TTC549 (cell line): ENCODE results near the gene CFAP161.

Source experiments
- FAIRE-seq: peaks from 2 replicates; lab custom pipeline; 2012; peaks lifted over from hg19 to GRCh38; lab: Jason Lieb, UNC

CFAP161 gene

GRCh38 chr15:81185631-81186295 lies 51.7 kb downstream of the CFAP161 start:
- FAIRE-seq: no peak

DNA sequence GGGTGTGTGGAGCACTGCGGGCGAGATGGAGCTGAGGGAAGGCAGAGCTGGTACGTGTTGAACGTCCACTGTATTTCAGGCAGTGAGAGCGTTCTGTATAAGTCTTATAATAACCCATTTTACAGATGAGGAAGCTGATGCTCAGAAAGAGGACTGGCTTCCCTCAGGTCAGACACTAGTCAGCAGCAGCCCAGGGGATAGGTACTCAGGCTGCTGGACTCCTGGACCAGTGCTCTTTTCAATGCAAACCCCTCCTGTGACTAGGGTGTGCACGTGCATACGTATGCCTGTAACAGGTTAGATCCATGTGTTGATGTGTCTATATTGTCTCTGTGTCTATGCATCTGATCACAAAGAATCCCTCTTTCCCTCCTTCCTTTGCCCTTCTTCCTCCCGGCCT lies 54.3 kb downstream of the CFAP161 start:
- no peak for FAIRE-seq

DNA sequence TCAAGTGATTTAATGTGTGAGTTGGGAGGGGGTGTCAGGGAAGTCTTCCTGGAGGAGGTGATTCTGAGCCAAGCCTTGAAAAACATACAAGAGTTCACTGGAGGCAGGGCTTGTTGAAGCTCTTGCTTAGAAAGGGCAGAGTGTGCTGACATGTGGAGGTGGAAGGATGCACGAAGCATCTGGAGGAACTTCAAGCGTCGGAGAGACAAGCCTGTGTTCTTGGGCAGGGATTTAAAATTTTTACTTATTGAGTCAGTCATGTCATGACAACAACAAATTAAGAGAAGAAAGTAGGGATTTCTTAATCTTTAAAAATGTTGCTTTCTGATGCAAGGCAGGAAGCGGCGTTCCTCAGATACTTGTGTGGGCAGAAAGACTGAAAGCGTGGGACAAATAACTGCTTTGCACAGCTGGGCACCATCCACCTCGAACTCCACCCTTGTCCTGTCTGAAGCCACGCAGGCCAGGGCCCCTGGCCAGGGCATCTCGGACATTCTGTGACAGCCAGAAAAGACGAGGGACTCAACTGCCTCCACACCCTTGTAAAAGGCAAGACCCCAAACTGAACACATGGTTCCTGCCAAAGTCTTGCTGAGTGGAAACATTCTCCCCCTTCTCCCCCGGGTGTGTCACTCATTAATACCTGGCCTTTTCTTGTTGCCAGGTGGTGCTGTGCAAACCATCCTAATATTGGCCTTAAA lies 55.7 kb downstream of the CFAP161 start:
- FAIRE-seq: no peak

DNA sequence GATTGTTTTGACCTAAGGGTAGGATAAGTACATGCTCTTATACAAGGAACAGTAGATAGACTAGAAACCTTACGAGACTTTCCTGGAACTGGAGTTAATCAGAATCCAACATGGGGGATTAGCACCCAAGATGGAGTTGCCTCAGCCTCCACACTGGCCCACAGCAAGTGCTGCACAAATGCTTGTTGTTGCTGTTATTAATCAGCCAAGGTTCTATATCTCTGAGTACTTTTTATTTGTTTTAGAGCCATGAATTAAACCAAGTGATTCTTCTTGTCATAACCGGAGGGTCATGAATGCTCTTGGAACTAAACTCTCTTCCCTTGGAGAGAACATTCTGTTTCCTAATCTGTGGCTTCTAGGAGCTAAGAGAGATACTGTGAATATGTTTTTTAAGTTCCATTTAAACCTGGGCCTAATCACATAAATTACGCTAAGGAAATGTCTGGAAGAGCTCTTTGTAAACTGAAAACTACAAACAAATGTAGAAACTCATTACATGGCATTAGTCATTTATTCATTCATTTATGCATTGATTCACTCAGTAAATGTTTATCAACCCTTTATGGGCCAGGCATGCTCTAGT lies 56.9 kb downstream of the CFAP161 start:
- FAIRE-seq: no peak

- no peak for FAIRE-seq
These were observed 57.6 kb downstream of the CFAP161 start for GRCh38 chr15:81191701-81192100.

GRCh38 chr15:81194723-81195122 lies 60.7 kb downstream of the CFAP161 start:
- FAIRE-seq: no peak

- no peak for FAIRE-seq
These were observed 61.3 kb downstream of the CFAP161 start for GRCh38 chr15:81195339-81195864.

GRCh38 chr15:81196576-81197254 lies 62.6 kb downstream of the CFAP161 start, which contains the start of gene IL16:
IL16 (plus strand) TSS chr15:81196879; CDS start chr15:81225400, 28,521 bp downstream.
- no peak for FAIRE-seq

DNA sequence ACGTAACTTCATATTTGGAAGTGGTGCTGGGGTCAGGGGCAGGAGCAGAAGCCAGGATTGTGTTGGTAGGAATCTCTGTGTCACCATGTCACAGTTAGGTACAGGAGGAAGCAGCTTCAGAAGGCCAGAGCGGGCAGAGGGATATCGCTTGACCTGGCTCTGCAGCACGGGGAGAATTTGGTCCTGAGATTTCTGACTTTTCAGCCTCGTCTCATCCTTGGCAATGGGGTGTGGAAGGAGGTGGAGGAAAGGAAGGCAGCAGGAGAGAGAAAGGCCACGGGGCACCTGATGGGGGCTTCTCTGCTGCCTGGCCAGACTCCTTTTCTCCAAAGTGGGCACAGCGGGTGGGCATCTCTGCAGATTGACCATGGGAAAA lies 63.2 kb downstream of the CFAP161 start:
- no peak for FAIRE-seq

- no peak for FAIRE-seq
These were observed 63.7 kb downstream of the CFAP161 start for GRCh38 chr15:81197688-81198281.
